ENCODE results near the gene FASTKD3. TPM values are rescaled to one million over a fixed set of nuclear protein-coding genes. Genes with fewer than 3 reads are reported as not detected.

Gene FASTKD3
- polyA plus RNA-seq, 3 donors: 3.4 to 13.3 (median 8.4) TPM

- WGBS, 3 donors: 63 to 92% (median 72%) methylated on average over 2 of the region's 2 CpGs
- no peak overlapping the region for H3K27ac ChIP-seq (ENCODE audit: low read depth, low read length)
These were observed 15.8 kb downstream of the FASTKD3 start for GRCh38 chr5:7852988-7853387.

GRCh38 chr5:7852542-7852941 is 16.3 kb downstream of the FASTKD3 start:
- no peak overlapping the region for H3K27ac ChIP-seq (ENCODE audit: low read depth, low read length)
- 55 to 88% (median 67%) methylated on average over 1 of the region's 1 CpG for WGBS, 3 donors

GRCh38 chr5:7851617-7852289 is 17.1 kb downstream of the FASTKD3 start:
- WGBS, 3 donors: 31 to 86% (median 79%) methylated on average over 8 of the region's 8 CpGs
- no peak overlapping the region for H3K27ac ChIP-seq (ENCODE audit: low read depth, low read length)

GRCh38 chr5:7851240-7851592 is 17.6 kb downstream of the FASTKD3 start:
- whole genome bisulfite sequencing, 3 donors: 26 to 65% (median 63%) methylated on average over 16 of the region's 16 CpGs
- H3K27ac ChIP-seq (ENCODE audit: low read depth, low read length): no peak overlapping the region

GRCh38 chr5:7850395-7851239 is 18.2 kb downstream of the FASTKD3 start, which contains the start of gene CFAP90:
CFAP90 (minus strand) TSS chr5:7851133; CDS start chr5:7851021, 112 bp downstream.
- WGBS, 3 donors: 2 to 4% (median 3%) methylated on average over 33 to 76 of the region's 76 CpGs
- H3K27ac ChIP-seq (ENCODE audit: low read depth, low read length): no peak within 1 kb of the TSS

- H3K27ac ChIP-seq (ENCODE audit: low read depth, low read length): no peak overlapping the region
- 4 to 15% (median 7%) methylated on average over 42 to 44 of the region's 44 CpGs for WGBS, 3 donors
These were observed 19.0 kb downstream of the FASTKD3 start for GRCh38 chr5:7849681-7850394.

- no peak overlapping the region for H3K27ac ChIP-seq (ENCODE audit: low read depth, low read length)
- 69 to 88% (median 75%) methylated on average over 2 of the region's 2 CpGs for whole genome bisulfite sequencing, 3 donors
These were observed 20.5 kb downstream of the FASTKD3 start for GRCh38 chr5:7848296-7848695.

- WGBS, 3 donors: 77 to 88% (median 87%) methylated on average over 5 of the region's 5 CpGs
- H3K27ac ChIP-seq (ENCODE audit: low read depth, low read length): no peak overlapping the region
These were observed 22.5 kb downstream of the FASTKD3 start for GRCh38 chr5:7846327-7846726.

- H3K27ac ChIP-seq (ENCODE audit: low read depth, low read length): no peak overlapping the region
These were observed 23.3 kb downstream of the FASTKD3 start for GRCh38 chr5:7845557-7845956.

GRCh38 chr5:7844901-7845300 is 23.9 kb downstream of the FASTKD3 start:
- H3K27ac ChIP-seq (ENCODE audit: low read depth, low read length): no peak overlapping the region

More at GRCh38 chr5:7845557-7845956, 23.3 kb downstream of the FASTKD3 start:
- 59 to 92% (median 76%) methylated on average over 7 of the region's 7 CpGs for WGBS, 3 donors

- WGBS, 3 donors: 64 to 72% (median 69%) methylated on average over 2 of the region's 2 CpGs
- no peak overlapping the region for H3K27ac ChIP-seq (ENCODE audit: low read depth, low read length)
These were observed 26.3 kb downstream of the FASTKD3 start for GRCh38 chr5:7842531-7842930.

GRCh38 chr5:7837403-7837802 is 31.4 kb downstream of the FASTKD3 start:
- no peak overlapping the region for H3K27ac ChIP-seq (ENCODE audit: low read depth, low read length)
- WGBS, 3 donors: 44 to 67% (median 63%) methylated on average over 3 of the region's 3 CpGs

GRCh38 chr5:7834982-7835381 is 33.8 kb downstream of the FASTKD3 start:
- no peak overlapping the region for H3K27ac ChIP-seq (ENCODE audit: low read depth, low read length)
- 84 to 86% (median 85%) methylated on average over 4 of the region's 4 CpGs for WGBS, 3 donors

- no peak overlapping the region for H3K27ac ChIP-seq (ENCODE audit: low read depth, low read length)
- 59 to 76% (median 76%) methylated on average over 10 of the region's 10 CpGs for WGBS, 3 donors
These were observed 40.6 kb downstream of the FASTKD3 start for GRCh38 chr5:7828269-7828668.

GRCh38 chr5:7827610-7828009 is 41.2 kb downstream of the FASTKD3 start:
- WGBS, 3 donors: 64 to 76% (median 72%) methylated on average over 6 of the region's 6 CpGs
- H3K27ac ChIP-seq (ENCODE audit: low read depth, low read length): no peak overlapping the region

- WGBS, 3 donors: 86 to 88% (median 86%) methylated on average over 11 of the region's 11 CpGs
- H3K27ac ChIP-seq (ENCODE audit: low read depth, low read length): no peak overlapping the region
These were observed 43.2 kb downstream of the FASTKD3 start for GRCh38 chr5:7825630-7826029.

GRCh38 chr5:7824995-7825394 is 43.8 kb downstream of the FASTKD3 start:
- WGBS, 3 donors: 89 to 95% (median 95%) methylated on average over 18 of the region's 18 CpGs
- H3K27ac ChIP-seq (ENCODE audit: low read depth, low read length): no peak overlapping the region

GRCh38 chr5:7823594-7823993 is 45.2 kb downstream of the FASTKD3 start:
- WGBS, 3 donors: 60 to 63% (median 61%) methylated on average over 8 of the region's 8 CpGs
- H3K27ac ChIP-seq (ENCODE audit: low read depth, low read length): no peak overlapping the region

- 42 to 52% (median 52%) methylated on average over 3 of the region's 3 CpGs for WGBS, 3 donors
- no peak overlapping the region for H3K27ac ChIP-seq (ENCODE audit: low read depth, low read length)
These were observed 46.4 kb downstream of the FASTKD3 start for GRCh38 chr5:7822449-7822848.

Measured in adipose tissue (tissue), 3 donors.